Skeletal muscle tissue (tissue), 4 donors: ENCODE results near the gene EIF4G3. TPM values are rescaled to one million over a fixed set of nuclear protein-coding genes. Genes with fewer than 3 reads are reported as not detected.
"Not testable (repeated sequence)": the region's sequence is repeated elsewhere in the genome, so short reads cannot be mapped to it uniquely, and the experiment has no call there.

Experiments
- H3K27ac ChIP-seq: one replicate; pipeline ENCODE4 v1.7.0; 2013; ENCODE audit warnings: mild to moderate bottlenecking, low read depth, low read length, inconsistent platforms
- H3K27me3 ChIP-seq, 3 donors: one replicate each; pipeline ENCODE4 v1.7.0; 2013; ENCODE audit warnings: low read length in 3 of 3; ENCODE audit not compliant: control insufficient read depth in 3 of 3, insufficient read depth in 3 of 3
- H3K36me3 ChIP-seq, 3 donors: one replicate each; pipeline ENCODE4 v1.7.0; 2013; ENCODE audit warnings: low read length in 3 of 3; ENCODE audit not compliant: control insufficient read depth in 3 of 3, insufficient read depth in 3 of 3
- H3K4me1 ChIP-seq, 3 donors: one replicate each; pipeline ENCODE4 v1.7.0; 2013; ENCODE audit warnings: low read length in 3 of 3, mild to moderate bottlenecking in 3 of 3; ENCODE audit not compliant: control insufficient read depth in 3 of 3, insufficient read depth in 3 of 3
- H3K4me3 ChIP-seq, 3 donors: one replicate each; pipeline ENCODE4 v1.7.0; 2013; ENCODE audit warnings: low read length in 3 of 3
- H3K9ac ChIP-seq, 3 donors: one replicate each; pipeline ENCODE4 v1.7.0; 2013; ENCODE audit warnings: low read length in 3 of 3, mild to moderate bottlenecking in 3 of 3, moderate library complexity in 2 of 3, low read depth in 1 of 3
- H3K9me3 ChIP-seq, 3 donors: one replicate each; pipeline ENCODE4 v1.7.0; 2013; ENCODE audit warnings: low read length in 3 of 3; ENCODE audit not compliant: control insufficient read depth in 3 of 3
- total RNA-seq: library from RNA; depleted of rRNA; stranded (reverse); fragments of >200 nt; gene quantifications from one replicate; pipeline ENCODE4 v1.2.3, GENCODE V29; 2014
- donor health status: Osteomylitis.

The EIF4G3 gene
- total RNA-seq, 1 donor from 2014 or later: 23.5 TPM

GRCh38 chr1:21099034-21099868 lies 77.4 kb downstream of the EIF4G3 start:
- Histone ChIP-seq H3K9me3 (no peaks in the 10 kb centered on the region), H3K27ac (no peak overlapping the region), H3K36me3 (no peaks in the 10 kb centered on the region), H3K4me1 (no peaks in the 10 kb centered on the region), H3K4me3 (no peak overlapping the region), H3K27me3 (no peaks in the 10 kb centered on the region), H3K9ac (no peak overlapping the region)

- no peaks in the 10 kb centered on the region for H3K9me3 ChIP-seq
- H3K27me3 ChIP-seq: no peaks in the 10 kb centered on the region
- H3K9ac ChIP-seq: no peak overlapping the region
- H3K4me1 ChIP-seq: no peaks in the 10 kb centered on the region
- no peaks in the 10 kb centered on the region for H3K36me3 ChIP-seq
- H3K4me3 ChIP-seq: no peak overlapping the region
- H3K27ac ChIP-seq: no peak overlapping the region
Observed at GRCh38 chr1:21098186-21098915, 78.3 kb downstream of the EIF4G3 start.

GRCh38 chr1:21097729-21098128 lies 79.0 kb downstream of the EIF4G3 start:
- no peaks in the 10 kb centered on the region for H3K4me1 ChIP-seq
- no peaks in the 10 kb centered on the region for H3K9me3 ChIP-seq
- no peaks in the 10 kb centered on the region for H3K36me3 ChIP-seq
- H3K27me3 ChIP-seq: no peaks in the 10 kb centered on the region
- H3K27ac ChIP-seq: no peak overlapping the region
- no peak overlapping the region for H3K9ac ChIP-seq
- no peak overlapping the region for H3K4me3 ChIP-seq

- Histone ChIP-seq H3K27me3 (no peaks in the 10 kb centered on the region), H3K9me3 (no peaks in the 10 kb centered on the region), H3K4me3 (no peak overlapping the region), H3K36me3 (no peaks in the 10 kb centered on the region), H3K27ac (no peak overlapping the region), H3K9ac (no peak overlapping the region), H3K4me1 (no peaks in the 10 kb centered on the region)
Observed at GRCh38 chr1:21095976-21096375, 80.7 kb downstream of the EIF4G3 start.

- not testable (repeated sequence) for H3K27me3 ChIP-seq, H3K9ac ChIP-seq, H3K36me3 ChIP-seq, H3K9me3 ChIP-seq, H3K4me3 ChIP-seq, H3K27ac ChIP-seq
- H3K4me1 ChIP-seq: peaks cover 0 to 16% (median 5%) of the 10 kb centered on the region in 3 donors
Observed at GRCh38 chr1:21094282-21094681, 82.4 kb downstream of the EIF4G3 start.

GRCh38 chr1:21093271-21093958 lies 83.3 kb downstream of the EIF4G3 start:
- H3K9me3 ChIP-seq, H3K27ac ChIP-seq, H3K9ac ChIP-seq, H3K36me3 ChIP-seq, H3K4me3 ChIP-seq, H3K27me3 ChIP-seq: not testable (repeated sequence)
- peaks cover 0 to 16% (median 5%) of the 10 kb centered on the region in 3 donors for H3K4me1 ChIP-seq

GRCh38 chr1:21092545-21092944 lies 84.2 kb downstream of the EIF4G3 start:
- H3K27me3 ChIP-seq, H3K36me3 ChIP-seq, H3K9me3 ChIP-seq, H3K4me3 ChIP-seq, H3K27ac ChIP-seq, H3K9ac ChIP-seq: not testable (repeated sequence)
- H3K4me1 ChIP-seq: peaks cover 0 to 16% (median 5%) of the 10 kb centered on the region in 3 donors

- not testable (repeated sequence) for H3K9ac ChIP-seq, H3K27me3 ChIP-seq, H3K27ac ChIP-seq, H3K36me3 ChIP-seq, H3K4me3 ChIP-seq, H3K9me3 ChIP-seq
- H3K4me1 ChIP-seq: peaks cover 0 to 16% (median 5%) of the 10 kb centered on the region in 3 donors
Observed at GRCh38 chr1:21091053-21091690, 85.5 kb downstream of the EIF4G3 start.

- no peaks in the 10 kb centered on the region for H3K9me3 ChIP-seq
- H3K27me3 ChIP-seq: no peaks in the 10 kb centered on the region
- no peaks in the 10 kb centered on the region for H3K36me3 ChIP-seq
- peaks cover 0 to 16% (median 5%) of the 10 kb centered on the region in 3 donors for H3K4me1 ChIP-seq
- H3K4me3 ChIP-seq: no peak overlapping the region
- H3K27ac ChIP-seq: no peak overlapping the region
- peak overlapping the region in 1 of 3 donors; percentile 30 for H3K9ac ChIP-seq
Observed at GRCh38 chr1:21090463-21090862, 86.2 kb downstream of the EIF4G3 start.
